ENCODE measurements around the gene ZNF512B. TPM values are rescaled to one million over a fixed set of nuclear protein-coding genes. Genes with fewer than 3 reads are reported as not detected.

ZNF512B gene
- total RNA-seq, 1 donor from 2014 or later, result 34.0 TPM

DNA sequence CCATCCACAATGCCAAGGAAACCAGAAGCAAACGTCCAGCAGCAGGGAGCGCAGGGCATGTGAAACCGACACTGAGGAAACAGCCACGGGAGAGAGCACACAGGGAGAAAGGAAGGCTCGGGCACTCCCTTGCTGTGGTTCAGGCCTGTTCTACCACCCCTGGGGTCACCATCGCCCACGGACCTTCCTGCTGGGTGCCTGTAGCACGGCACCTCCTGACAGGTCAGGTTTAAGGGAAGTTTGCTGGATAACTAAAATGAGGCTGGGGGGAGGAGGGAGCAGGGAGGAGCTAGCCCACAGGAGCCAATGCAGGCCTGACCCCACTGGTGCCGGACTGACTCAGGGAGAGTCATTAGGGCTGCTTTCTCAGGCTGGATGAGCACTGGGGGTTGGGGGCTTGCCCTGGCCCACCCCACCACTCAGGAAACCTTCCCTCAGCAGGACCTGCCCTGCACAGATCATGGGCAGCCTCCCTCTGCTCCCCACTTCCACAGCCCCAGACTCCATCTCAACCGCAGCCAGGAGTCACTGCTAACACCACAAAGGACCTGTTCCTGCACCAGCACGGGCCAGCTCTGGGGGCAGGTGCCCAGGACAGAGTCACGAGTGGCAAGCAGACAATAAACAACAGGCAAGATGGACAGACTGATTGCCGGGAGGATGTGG, 15.8 kb downstream of the ZNF512B start:
- H3K9me3 Mint-ChIP-seq, result no peaks in the 10 kb centered on the region
- TF ChIP-seq, protein P1, sequence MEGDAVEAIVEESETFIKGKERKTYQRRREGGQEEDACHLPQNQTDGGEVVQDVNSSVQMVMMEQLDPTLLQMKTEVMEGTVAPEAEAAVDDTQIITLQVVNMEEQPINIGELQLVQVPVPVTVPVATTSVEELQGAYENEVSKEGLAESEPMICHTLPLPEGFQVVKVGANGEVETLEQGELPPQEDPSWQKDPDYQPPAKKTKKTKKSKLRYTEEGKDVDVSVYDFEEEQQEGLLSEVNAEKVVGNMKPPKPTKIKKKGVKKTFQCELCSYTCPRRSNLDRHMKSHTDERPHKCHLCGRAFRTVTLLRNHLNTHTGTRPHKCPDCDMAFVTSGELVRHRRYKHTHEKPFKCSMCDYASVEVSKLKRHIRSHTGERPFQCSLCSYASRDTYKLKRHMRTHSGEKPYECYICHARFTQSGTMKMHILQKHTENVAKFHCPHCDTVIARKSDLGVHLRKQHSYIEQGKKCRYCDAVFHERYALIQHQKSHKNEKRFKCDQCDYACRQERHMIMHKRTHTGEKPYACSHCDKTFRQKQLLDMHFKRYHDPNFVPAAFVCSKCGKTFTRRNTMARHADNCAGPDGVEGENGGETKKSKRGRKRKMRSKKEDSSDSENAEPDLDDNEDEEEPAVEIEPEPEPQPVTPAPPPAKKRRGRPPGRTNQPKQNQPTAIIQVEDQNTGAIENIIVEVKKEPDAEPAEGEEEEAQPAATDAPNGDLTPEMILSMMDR (conservative IDR thresholded peaks at IDR 0.05), result no peak
- peak overlapping the region; percentile 88 for H3K4me3 Mint-ChIP-seq
- H3K4me1 Mint-ChIP-seq, result peaks cover 29% of the 10 kb centered on the region
- H3K27me3 Mint-ChIP-seq (ENCODE audit: low read depth), result peaks cover 1% of the 10 kb centered on the region
- DNase-seq (ENCODE audit: low read depth, low spot score), result no peak
- no peaks in the 10 kb centered on the region for H3K36me3 Mint-ChIP-seq (ENCODE audit: low read depth)
- peak overlapping the region; percentile 59 for H3K27ac Mint-ChIP-seq (ENCODE audit: unreplicated experiment)

DNA sequence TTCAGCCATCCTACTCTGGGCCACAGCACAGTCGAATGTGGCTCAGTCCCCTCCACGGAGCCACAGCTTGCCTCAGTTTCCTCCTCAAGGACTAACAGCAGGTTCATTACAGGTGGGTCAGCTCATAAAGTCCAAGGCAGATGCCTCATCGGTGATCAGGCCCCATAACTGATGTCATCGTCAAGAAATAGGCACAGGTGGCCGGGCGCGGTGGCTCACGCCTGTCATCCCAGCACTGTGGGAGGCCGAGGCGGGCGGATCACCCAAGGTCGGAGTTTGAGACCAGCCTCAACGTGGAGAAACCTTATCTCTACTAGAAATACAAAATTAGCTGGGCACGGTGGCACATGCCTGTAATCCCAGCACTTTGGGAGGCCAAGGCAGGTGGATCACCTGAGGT, 17.0 kb downstream of the ZNF512B start:
- Mint-ChIP-seq H3K4me1 (peaks cover 40% of the 10 kb centered on the region), H3K27me3 (ENCODE audit: low read depth) (peaks cover 4% of the 10 kb centered on the region), H3K4me3 (peak overlapping the region; percentile 88), H3K36me3 (ENCODE audit: low read depth) (no peaks in the 10 kb centered on the region), H3K9me3 (no peaks in the 10 kb centered on the region), H3K27ac (ENCODE audit: unreplicated experiment) (no peak overlapping the region)
- TF ChIP-seq, protein P1 (conservative IDR thresholded peaks at IDR 0.05), result no peak
- no peak for DNase-seq (ENCODE audit: low read depth, low spot score)

DNA sequence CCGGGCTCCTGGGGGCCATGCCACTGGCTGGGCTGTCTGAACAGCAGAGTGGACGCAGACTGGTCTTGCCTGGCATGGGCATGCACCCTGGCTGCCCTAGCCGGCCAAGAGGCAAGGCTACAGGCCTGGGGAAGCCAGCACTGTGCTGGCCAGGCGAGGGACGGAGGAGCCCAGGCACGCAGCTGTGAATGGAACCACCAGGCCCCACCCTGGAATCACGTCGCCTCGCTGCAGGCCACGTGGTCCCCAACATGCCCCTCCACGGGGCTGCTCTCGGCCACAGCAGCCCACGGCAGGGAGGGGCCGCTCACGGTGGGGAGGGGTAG, 17.6 kb downstream of the ZNF512B start:
- no peaks in the 10 kb centered on the region for H3K9me3 Mint-ChIP-seq

DNA sequence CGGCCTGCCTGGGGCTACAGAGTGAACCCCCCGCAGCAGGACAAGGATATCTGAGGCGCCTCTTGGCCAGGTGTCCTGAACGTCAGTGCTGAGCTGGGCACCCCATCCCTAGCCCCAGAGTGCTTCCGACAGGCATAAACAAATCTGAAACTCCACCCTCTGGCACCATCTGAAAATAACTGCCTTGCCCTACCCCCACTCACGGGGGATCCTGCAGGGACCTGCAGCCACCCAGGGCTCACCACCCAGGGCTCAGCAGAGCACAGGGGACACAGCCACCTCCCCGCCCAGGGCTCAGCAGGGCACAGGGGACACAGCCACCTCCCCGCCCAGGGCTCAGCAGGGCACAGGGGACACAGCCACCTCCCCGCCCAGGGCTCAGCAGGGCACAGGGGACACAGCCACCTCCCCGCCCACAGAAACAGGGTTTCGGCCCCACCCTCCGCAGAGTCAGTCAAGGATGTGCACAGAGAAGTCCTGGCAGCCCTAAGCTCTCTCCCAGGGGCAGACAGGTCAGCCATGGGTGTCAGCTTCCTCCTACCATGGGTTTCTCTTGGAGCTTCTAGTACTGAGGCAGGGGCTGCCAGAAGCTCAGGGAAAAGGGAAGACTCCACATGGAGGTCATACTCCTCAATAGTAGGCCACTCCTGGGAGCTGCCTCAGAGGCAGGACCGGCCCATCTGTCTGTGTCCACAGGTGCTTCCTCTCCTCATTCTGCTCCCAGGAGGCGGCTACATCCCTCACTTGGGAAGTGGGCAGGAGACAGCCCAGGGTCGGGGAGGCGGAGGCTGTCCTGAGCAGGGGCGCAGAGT, 18.1 kb downstream of the ZNF512B start:
- Mint-ChIP-seq H3K4me1 (peaks cover 45% of the 10 kb centered on the region), H3K27ac (ENCODE audit: unreplicated experiment) (no peak overlapping the region), H3K27me3 (ENCODE audit: low read depth) (peaks cover 8% of the 10 kb centered on the region), H3K36me3 (ENCODE audit: low read depth) (no peaks in the 10 kb centered on the region), H3K9me3 (no peaks in the 10 kb centered on the region), H3K4me3 (no peak overlapping the region)
- DNase-seq (ENCODE audit: low read depth, low spot score), result no peak
- TF ChIP-seq, protein P1 (conservative IDR thresholded peaks at IDR 0.05), result no peak

More for the DNA sequence above, 17.6 kb downstream of the ZNF512B start:
- no peak for DNase-seq (ENCODE audit: low read depth, low spot score)
- no peaks in the 10 kb centered on the region for H3K36me3 Mint-ChIP-seq (ENCODE audit: low read depth)
- no peak overlapping the region for H3K4me3 Mint-ChIP-seq
- no peak overlapping the region for H3K27ac Mint-ChIP-seq (ENCODE audit: unreplicated experiment)
- TF ChIP-seq, protein P1 (conservative IDR thresholded peaks at IDR 0.05), result no peak
- peaks cover 41% of the 10 kb centered on the region for H3K4me1 Mint-ChIP-seq
- peaks cover 5% of the 10 kb centered on the region for H3K27me3 Mint-ChIP-seq (ENCODE audit: low read depth)

DNA sequence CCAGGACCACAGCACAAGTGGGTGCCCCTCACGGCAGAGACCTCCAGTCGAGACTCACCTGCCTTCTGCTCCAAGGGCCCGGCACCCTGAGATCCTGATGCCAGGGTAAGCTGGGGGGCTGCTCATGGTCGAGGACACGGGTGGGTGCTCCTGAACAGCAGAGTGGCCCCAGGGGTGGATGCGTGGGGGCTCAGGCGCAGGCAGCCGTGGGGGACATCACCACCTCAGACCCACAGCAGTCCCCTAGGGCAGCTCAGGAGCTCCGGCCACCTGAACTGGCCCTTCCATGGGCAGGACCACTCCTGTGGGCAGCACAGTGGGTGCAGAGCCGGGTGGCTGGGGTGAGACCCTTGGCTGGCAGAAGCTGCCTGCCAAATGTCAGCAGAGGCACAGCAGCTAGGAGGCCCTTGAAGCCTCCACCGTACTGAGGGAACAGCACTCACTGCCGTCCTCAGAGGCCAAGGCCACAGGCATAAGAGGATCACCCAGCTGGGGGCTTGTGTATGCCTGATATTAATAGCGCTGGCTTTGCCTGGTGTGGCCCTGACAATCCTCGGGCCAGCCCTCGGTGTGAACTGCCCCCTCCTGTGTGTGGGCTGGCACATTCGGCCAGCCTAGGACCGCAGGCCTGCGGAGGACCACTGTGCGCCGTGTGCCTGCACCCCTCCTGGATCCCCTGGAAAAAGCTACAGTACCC, 18.9 kb downstream of the ZNF512B start:
- no peak overlapping the region for H3K27ac Mint-ChIP-seq (ENCODE audit: unreplicated experiment)
- H3K4me3 Mint-ChIP-seq, result no peak overlapping the region
- H3K4me1 Mint-ChIP-seq, result peaks cover 45% of the 10 kb centered on the region

More for the DNA sequence above, 18.9 kb downstream of the ZNF512B start:
- DNase-seq (ENCODE audit: low read depth, low spot score), result no peak
- H3K9me3 Mint-ChIP-seq, result no peaks in the 10 kb centered on the region
- H3K36me3 Mint-ChIP-seq (ENCODE audit: low read depth), result peaks cover under 1% of the 10 kb centered on the region
- TF ChIP-seq, protein P1 (conservative IDR thresholded peaks at IDR 0.05), result no peak
- H3K27me3 Mint-ChIP-seq (ENCODE audit: low read depth), result peaks cover 8% of the 10 kb centered on the region

Data from neural crest cell (in vitro differentiated cells).